Measurements from ENCODE around the gene CHRM1.
"Not testable (repeated sequence)": the region's sequence is repeated elsewhere in the genome, so short reads cannot be mapped to it uniquely, and the experiment has no call there.

The CHRM1 gene

DNA sequence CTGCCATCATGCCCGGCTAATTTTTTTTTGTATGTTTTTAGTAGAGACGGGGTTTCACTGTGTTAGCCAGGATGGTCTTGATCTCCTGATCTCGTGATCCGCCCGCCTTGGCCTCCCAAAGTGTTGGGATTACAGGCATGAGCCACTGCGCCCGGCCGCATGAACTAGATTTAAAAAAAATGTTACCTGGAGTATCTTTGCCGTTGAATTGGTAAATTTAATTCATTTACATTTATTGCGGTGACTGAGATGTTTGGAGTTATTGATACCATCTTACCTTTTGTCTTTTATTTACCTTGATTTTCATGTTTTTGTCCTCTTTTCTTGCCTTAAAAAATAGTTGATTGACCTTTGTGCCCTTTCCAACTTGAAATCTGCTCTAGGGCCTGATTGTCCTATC lies 24.4 kb upstream of the CHRM1 start:
- not testable (repeated sequence) for H3K18ac ChIP-seq (ENCODE audit: low read length); H3K4me1 ChIP-seq (ENCODE audit: control insufficient read depth, low read depth, low read length); H4K5ac ChIP-seq (ENCODE audit: low read length); H3K36me3 ChIP-seq (ENCODE audit: control insufficient read depth, insufficient read depth, low read length); H3K79me1 ChIP-seq (ENCODE audit: low read length); H3K4me3 ChIP-seq (ENCODE audit: low read length); H3K79me2 ChIP-seq (ENCODE audit: control insufficient read depth, insufficient read depth, low read length); H2BK5ac ChIP-seq (ENCODE audit: low read length); H3K23ac ChIP-seq (ENCODE audit: low read length); H3K27me3 ChIP-seq (ENCODE audit: insufficient read depth, low read length, poor library complexity); DNase-seq; H3K4me2 ChIP-seq (ENCODE audit: low read length); H3K4ac ChIP-seq (ENCODE audit: low read depth, low read length); H3K56ac ChIP-seq (ENCODE audit: low read length); H2AK5ac ChIP-seq (ENCODE audit: low read length); H4K8ac ChIP-seq (ENCODE audit: low read depth, low read length); H3K9ac ChIP-seq (ENCODE audit: low read length); H2BK120ac ChIP-seq (ENCODE audit: low read depth, low read length); H2BK15ac ChIP-seq (replicated peaks; ENCODE audit: low read depth); H3K27ac ChIP-seq (ENCODE audit: low read depth, low read length)
- no CpG with 5 or more reads among the region's 10 CpGs for WGBS (ENCODE audit: extremely low coverage, insufficient coverage, low lambda C conversion rate)

DNA sequence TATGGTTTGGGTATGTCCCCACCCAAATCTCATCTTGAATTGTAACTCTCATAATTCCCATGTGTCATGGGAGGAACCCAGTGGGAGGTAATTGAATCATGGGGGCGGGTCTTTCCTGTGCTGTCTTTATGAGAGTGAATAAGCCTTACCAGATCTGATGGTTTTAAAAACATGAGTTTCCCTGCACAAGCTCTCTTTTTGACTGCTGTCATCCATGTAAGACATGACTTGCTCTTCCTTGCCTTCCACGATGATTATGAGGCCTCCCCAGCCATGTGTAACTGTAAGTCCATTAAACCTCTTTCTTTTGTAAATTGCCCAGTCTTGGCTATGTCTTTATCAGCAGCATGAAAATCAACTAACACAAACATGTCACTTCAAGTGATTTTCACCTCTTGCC lies 16.4 kb upstream of the CHRM1 start:
- not testable (repeated sequence) for H3K4me3 ChIP-seq (ENCODE audit: low read length); H3K23ac ChIP-seq (ENCODE audit: low read length); H2BK120ac ChIP-seq (ENCODE audit: low read depth, low read length); H3K4me2 ChIP-seq (ENCODE audit: low read length); H3K18ac ChIP-seq (ENCODE audit: low read length); H2AK5ac ChIP-seq (ENCODE audit: low read length); H3K36me3 ChIP-seq (ENCODE audit: control insufficient read depth, insufficient read depth, low read length); H3K79me1 ChIP-seq (ENCODE audit: low read length); DNase-seq; H4K5ac ChIP-seq (ENCODE audit: low read length); H3K4ac ChIP-seq (ENCODE audit: low read depth, low read length); H2BK5ac ChIP-seq (ENCODE audit: low read length); H3K79me2 ChIP-seq (ENCODE audit: control insufficient read depth, insufficient read depth, low read length); H3K56ac ChIP-seq (ENCODE audit: low read length); H3K27ac ChIP-seq (ENCODE audit: low read depth, low read length); H3K4me1 ChIP-seq (ENCODE audit: control insufficient read depth, low read depth, low read length); H3K9ac ChIP-seq (ENCODE audit: low read length); H2BK15ac ChIP-seq (replicated peaks; ENCODE audit: low read depth); H3K27me3 ChIP-seq (ENCODE audit: insufficient read depth, low read length, poor library complexity); H4K8ac ChIP-seq (ENCODE audit: low read depth, low read length)
- no CpG with 5 or more reads among the region's 2 CpGs for WGBS (ENCODE audit: extremely low coverage, insufficient coverage, low lambda C conversion rate)

DNA sequence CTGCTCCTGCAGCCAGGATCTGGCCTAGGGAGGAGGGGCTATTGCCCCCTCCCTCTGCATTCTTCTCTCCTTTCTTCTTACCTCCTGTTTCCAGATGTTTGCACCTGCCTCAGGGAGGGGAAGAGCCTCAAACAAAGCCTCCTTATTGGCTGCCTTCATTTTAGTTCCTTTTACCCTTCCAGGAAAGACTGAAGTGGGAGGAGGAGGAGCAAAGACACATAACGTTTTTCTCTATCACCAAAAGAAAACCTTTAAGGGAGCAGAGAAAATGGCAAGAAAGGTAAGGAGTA lies 13.3 kb upstream of the CHRM1 start:
- no peak overlapping the region for H3K4me2 ChIP-seq (ENCODE audit: low read length)
- H3K9ac ChIP-seq (ENCODE audit: low read length): no peak overlapping the region
- no peaks in the 10 kb centered on the region for H3K79me2 ChIP-seq (ENCODE audit: control insufficient read depth, insufficient read depth, low read length)
- H2BK15ac ChIP-seq (replicated peaks; ENCODE audit: low read depth): no peak overlapping the region
- no peak overlapping the region for H3K18ac ChIP-seq (ENCODE audit: low read length)
- H3K27me3 ChIP-seq (ENCODE audit: insufficient read depth, low read length, poor library complexity): no peaks in the 10 kb centered on the region
- H4K8ac ChIP-seq (ENCODE audit: low read depth, low read length): no peak overlapping the region
- H3K79me1 ChIP-seq (ENCODE audit: low read length): no peaks in the 10 kb centered on the region
- H2AK5ac ChIP-seq (ENCODE audit: low read length): no peak overlapping the region
- H3K4me3 ChIP-seq (ENCODE audit: low read length): no peak overlapping the region
- no peak overlapping the region for H2BK5ac ChIP-seq (ENCODE audit: low read length)
- peaks cover 4% of the 10 kb centered on the region for H3K4me1 ChIP-seq (ENCODE audit: control insufficient read depth, low read depth, low read length)
- WGBS (ENCODE audit: extremely low coverage, insufficient coverage, low lambda C conversion rate): no CpG with 5 or more reads among the region's 1 CpG
- no peak overlapping the region for H3K23ac ChIP-seq (ENCODE audit: low read length)
- H3K27ac ChIP-seq (ENCODE audit: low read depth, low read length): no peak overlapping the region
- H2BK120ac ChIP-seq (ENCODE audit: low read depth, low read length): no peak overlapping the region
- no peak overlapping the region for H3K4ac ChIP-seq (ENCODE audit: low read depth, low read length)
- H4K5ac ChIP-seq (ENCODE audit: low read length): no peak overlapping the region
- no peaks in the 10 kb centered on the region for H3K36me3 ChIP-seq (ENCODE audit: control insufficient read depth, insufficient read depth, low read length)
- no peak for DNase-seq
- H3K56ac ChIP-seq (ENCODE audit: low read length): no peak overlapping the region

DNA sequence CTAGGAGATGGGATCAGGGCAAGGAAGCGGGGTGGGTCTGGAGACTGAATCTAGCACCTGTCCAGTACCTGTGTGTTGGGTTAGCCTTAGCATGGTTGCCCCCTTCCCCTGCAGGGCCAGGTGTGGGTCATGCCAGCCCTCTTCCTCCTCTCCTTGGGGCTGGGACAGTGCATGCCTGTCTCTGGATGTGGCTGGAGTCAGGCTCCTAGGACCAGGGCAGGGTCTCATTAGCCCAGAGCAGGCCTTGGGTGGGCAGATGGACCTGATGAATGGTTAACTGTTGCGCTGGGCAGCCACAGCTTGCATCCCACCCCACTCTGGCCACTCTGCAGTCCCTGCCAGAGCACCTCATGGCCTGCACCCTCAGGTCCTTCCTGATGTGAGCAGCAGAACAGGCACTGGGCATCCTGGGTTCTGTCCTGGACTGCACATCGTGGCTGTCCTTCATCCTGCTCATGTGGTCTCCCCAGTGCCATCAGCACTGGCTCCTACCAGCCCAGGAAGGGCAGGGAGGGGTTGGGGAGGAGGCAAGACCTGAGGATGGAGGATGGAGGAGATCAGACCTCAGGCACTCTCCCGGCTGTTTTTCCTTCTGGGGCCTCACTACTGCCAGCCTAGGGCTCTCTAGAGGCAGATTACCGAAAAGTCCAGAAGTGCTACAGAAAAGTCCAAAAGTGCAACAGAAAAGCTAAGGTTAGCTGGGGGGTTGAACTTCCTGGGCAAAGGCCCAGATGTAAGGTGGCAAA lies 12.8 kb upstream of the CHRM1 start:
- no peak overlapping the region for H2BK5ac ChIP-seq (ENCODE audit: low read length)
- no peak overlapping the region for H3K4ac ChIP-seq (ENCODE audit: low read depth, low read length)
- H3K4me3 ChIP-seq (ENCODE audit: low read length): no peak overlapping the region
- H3K27me3 ChIP-seq (ENCODE audit: insufficient read depth, low read length, poor library complexity): no peaks in the 10 kb centered on the region
- no peaks in the 10 kb centered on the region for H3K79me1 ChIP-seq (ENCODE audit: low read length)
- H2AK5ac ChIP-seq (ENCODE audit: low read length): no peak overlapping the region
- no peak overlapping the region for H3K9ac ChIP-seq (ENCODE audit: low read length)
- no CpG with 5 or more reads among the region's 5 CpGs for WGBS (ENCODE audit: extremely low coverage, insufficient coverage, low lambda C conversion rate)
- H4K5ac ChIP-seq (ENCODE audit: low read length): no peak overlapping the region
- H3K4me1 ChIP-seq (ENCODE audit: control insufficient read depth, low read depth, low read length): peaks cover 4% of the 10 kb centered on the region
- DNase-seq: no peak
- H3K23ac ChIP-seq (ENCODE audit: low read length): no peak overlapping the region
- H4K8ac ChIP-seq (ENCODE audit: low read depth, low read length): no peak overlapping the region
- H3K18ac ChIP-seq (ENCODE audit: low read length): no peak overlapping the region
- no peak overlapping the region for H3K4me2 ChIP-seq (ENCODE audit: low read length)
- H3K27ac ChIP-seq (ENCODE audit: low read depth, low read length): no peak overlapping the region
- H2BK15ac ChIP-seq (replicated peaks; ENCODE audit: low read depth): no peak overlapping the region
- no peaks in the 10 kb centered on the region for H3K79me2 ChIP-seq (ENCODE audit: control insufficient read depth, insufficient read depth, low read length)
- no peak overlapping the region for H2BK120ac ChIP-seq (ENCODE audit: low read depth, low read length)
- no peaks in the 10 kb centered on the region for H3K36me3 ChIP-seq (ENCODE audit: control insufficient read depth, insufficient read depth, low read length)
- no peak overlapping the region for H3K56ac ChIP-seq (ENCODE audit: low read length)

DNA sequence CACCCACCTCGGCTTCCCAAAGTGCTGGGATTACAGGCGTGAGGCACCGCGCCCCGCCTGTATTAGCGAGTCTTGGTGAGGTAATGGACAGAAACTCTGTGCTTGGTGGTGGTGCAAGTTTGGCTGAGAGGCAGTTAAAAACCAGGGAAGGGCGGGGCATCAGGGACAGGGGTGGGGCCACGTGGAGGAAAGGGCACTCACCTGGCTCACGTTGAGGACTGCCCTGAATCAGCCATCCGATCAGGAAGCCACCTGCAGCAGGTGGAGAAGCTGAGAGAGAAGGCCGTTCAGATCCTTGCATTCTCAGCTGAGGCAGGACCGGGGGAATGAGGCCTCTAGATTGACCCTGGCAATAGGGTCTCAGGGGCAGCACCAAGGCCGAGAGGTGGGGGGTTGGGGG lies 12.1 kb upstream of the CHRM1 start:
- no peaks in the 10 kb centered on the region for H3K27me3 ChIP-seq (ENCODE audit: insufficient read depth, low read length, poor library complexity)
- no peak overlapping the region for H3K9ac ChIP-seq (ENCODE audit: low read length)
- no peak overlapping the region for H3K4ac ChIP-seq (ENCODE audit: low read depth, low read length)
- no peak overlapping the region for H3K23ac ChIP-seq (ENCODE audit: low read length)
- no peak overlapping the region for H3K4me2 ChIP-seq (ENCODE audit: low read length)
- no peak overlapping the region for H3K27ac ChIP-seq (ENCODE audit: low read depth, low read length)
- no peak overlapping the region for H4K8ac ChIP-seq (ENCODE audit: low read depth, low read length)
- H3K36me3 ChIP-seq (ENCODE audit: control insufficient read depth, insufficient read depth, low read length): no peaks in the 10 kb centered on the region
- H2BK5ac ChIP-seq (ENCODE audit: low read length): no peak overlapping the region
- no peak overlapping the region for H3K4me3 ChIP-seq (ENCODE audit: low read length)
- H2AK5ac ChIP-seq (ENCODE audit: low read length): no peak overlapping the region
- no peak overlapping the region for H2BK120ac ChIP-seq (ENCODE audit: low read depth, low read length)
- H3K18ac ChIP-seq (ENCODE audit: low read length): no peak overlapping the region
- WGBS (ENCODE audit: extremely low coverage, insufficient coverage, low lambda C conversion rate): no CpG with 5 or more reads among the region's 13 CpGs
- no peaks in the 10 kb centered on the region for H3K79me1 ChIP-seq (ENCODE audit: low read length)
- peaks cover 4% of the 10 kb centered on the region for H3K4me1 ChIP-seq (ENCODE audit: control insufficient read depth, low read depth, low read length)
- no peak overlapping the region for H2BK15ac ChIP-seq (replicated peaks; ENCODE audit: low read depth)
- no peaks in the 10 kb centered on the region for H3K79me2 ChIP-seq (ENCODE audit: control insufficient read depth, insufficient read depth, low read length)
- no peak for DNase-seq
- H4K5ac ChIP-seq (ENCODE audit: low read length): no peak overlapping the region
- H3K56ac ChIP-seq (ENCODE audit: low read length): no peak overlapping the region
